GM12873 (cell line): ENCODE data around the gene TOPORS.

Experiments used
- TF ChIP-seq, protein P1 (sequence below): IDR thresholded peaks from 2 replicates; pipeline ENCODE4 v1.5.1; 2012; ENCODE audit warnings: low read depth, mild to moderate bottlenecking, moderate library complexity, low read length, control low read depth; ENCODE audit not compliant: insufficient read depth; ENCODE audit errors: missing control alignments

TOPORS gene

DNA sequence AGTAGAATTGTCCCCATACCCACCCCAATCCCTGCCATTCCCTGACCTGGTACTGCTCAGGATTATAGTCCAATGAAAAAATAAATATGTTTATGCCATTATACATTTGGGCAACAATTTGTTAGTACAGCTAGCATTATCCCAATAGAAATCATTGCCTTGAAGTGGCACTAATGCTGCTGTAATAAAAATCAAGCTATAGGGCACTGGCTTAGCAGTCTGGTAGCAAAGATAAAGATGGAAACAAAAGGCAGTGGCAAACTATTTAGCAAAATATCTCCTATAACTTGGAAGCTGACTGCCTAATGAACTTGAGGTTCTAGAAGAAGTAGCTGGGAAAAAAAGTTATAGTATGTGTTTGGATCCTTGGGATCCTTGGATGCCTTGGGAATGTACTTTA is 2.2 kb upstream of the TOPORS start:
- TF ChIP-seq, protein P1, sequence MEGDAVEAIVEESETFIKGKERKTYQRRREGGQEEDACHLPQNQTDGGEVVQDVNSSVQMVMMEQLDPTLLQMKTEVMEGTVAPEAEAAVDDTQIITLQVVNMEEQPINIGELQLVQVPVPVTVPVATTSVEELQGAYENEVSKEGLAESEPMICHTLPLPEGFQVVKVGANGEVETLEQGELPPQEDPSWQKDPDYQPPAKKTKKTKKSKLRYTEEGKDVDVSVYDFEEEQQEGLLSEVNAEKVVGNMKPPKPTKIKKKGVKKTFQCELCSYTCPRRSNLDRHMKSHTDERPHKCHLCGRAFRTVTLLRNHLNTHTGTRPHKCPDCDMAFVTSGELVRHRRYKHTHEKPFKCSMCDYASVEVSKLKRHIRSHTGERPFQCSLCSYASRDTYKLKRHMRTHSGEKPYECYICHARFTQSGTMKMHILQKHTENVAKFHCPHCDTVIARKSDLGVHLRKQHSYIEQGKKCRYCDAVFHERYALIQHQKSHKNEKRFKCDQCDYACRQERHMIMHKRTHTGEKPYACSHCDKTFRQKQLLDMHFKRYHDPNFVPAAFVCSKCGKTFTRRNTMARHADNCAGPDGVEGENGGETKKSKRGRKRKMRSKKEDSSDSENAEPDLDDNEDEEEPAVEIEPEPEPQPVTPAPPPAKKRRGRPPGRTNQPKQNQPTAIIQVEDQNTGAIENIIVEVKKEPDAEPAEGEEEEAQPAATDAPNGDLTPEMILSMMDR: no peak

DNA sequence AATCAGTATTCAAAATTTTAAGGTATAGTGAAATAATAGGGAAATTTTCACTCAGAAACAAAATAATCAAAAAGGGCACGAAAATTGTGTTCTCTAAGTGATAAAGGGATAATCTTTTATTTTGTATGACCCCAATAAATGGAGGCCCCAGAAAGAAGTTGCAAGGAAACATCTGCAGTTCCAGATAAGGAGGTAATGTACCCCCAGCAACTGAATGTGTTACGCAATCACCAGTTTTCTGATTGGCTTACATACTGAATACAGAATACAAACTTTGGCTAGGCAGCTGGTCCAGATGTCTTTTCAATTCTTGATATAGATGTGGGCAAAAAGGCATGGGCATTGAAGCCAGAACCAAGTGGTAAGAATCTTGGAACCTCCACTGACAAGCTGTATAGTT is 1.7 kb upstream of the TOPORS start:
- TF ChIP-seq, protein P1: no peak

DNA sequence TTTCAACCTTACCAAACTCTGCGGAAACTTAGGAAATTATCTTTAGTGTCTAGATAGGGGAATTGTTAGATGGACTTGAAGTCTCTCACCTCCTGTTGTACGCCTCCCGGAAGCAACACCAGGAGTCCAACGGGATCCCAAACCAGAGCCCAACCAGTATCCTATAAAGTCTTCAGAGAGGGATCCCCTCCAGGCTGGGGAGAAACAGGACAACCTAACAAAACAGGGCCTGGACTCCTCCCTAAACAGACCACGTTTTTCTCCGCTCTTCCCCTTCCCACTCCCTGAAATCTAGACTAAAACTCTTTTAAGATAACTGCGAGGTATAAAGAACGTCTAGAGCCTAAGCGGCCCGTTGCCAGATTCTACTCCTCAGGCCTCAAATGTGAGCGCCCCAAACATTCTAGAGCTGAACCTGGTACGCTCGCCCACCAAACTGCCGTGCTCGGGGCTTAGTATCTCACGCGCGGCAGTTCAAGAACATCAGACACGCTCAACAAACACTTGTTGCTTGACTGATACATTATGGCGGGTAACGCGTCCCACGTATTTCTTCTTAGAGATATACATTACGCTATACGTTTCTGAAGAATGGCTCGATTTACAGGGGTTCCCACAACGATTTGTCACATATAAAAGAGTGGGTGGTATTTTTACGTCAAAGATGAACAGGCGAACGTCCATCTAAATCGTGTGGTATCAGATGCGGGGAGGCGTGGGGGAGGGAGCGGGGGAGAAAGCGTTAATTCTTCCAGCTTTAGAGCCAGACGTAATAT is 922 bp downstream of the TOPORS start:
- TF ChIP-seq, protein P1: no peak

DNA sequence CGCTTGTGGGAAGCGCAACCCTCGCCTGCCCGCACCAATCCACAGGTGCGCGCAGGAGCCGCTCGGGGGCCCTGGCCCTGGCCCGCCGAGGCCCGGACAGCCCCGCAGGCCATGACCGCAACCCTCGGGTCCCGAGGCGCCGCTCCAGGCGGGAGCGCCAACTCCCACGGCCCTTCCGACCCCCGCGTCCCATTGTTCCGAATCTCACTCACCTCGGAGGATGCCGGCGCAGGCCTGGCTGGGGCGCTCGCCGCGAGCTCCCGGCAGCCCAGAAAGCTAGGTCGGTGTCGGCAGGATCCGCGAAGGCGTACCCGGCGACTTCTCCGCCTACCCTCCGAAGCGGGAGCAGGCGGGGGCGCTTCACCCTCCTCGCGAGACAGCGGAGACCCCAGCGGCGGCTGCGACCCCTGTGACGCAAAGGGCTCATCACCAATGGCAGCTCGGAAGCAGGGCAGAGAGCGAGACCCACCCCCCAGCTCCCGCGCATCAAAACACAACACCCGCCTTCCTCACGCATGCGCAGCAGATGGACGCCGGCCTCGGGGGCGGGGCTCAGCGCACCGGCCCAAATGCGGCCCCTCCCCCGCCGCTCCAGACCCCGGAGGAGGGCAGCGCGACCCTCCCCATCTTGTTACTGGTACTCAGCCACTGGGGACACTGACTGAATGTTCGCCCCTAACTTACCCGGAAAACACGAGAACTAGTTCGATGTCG is 1.7 kb downstream of the TOPORS start:
- TF ChIP-seq, protein P1: peak; percentile 17

DNA sequence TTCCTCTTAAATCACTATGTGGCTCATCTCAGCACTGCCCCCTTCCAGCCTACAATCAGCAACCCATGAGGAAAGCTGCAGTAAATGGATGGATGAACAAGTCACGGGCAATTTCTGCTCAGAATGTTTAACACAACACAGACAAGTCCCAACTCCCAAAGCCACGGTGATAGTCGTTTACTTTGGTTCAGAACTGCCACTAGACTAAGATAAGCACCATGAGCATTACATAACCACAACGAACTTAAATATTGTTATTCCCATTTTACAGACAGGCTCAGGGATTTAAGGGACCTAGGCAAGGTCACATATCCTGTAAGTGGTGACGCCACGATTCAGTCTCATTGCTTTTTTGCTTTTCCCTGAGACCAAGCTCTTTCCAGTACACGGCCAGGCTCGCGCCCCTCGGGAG is 2.2 kb downstream of the TOPORS start:
- TF ChIP-seq, protein P1: no peak

DNA sequence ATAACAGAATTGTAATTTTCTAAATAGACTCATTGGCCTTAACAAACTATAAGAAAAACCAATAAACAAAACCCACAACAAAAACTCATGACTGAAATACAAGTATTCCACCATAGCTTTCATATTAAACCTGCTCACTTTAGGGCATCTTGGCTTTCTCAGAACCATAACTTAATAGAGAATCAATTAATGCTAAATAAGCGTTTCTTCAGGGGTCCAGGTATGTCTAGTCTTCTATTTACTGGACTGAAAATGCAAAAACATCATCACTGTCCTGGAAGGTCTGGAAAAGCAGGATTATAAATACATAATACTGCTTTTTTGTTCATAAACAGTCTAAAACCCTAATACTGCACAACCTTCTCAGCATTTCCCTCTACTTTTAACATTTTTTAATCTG is 6.5 kb downstream of the TOPORS start:
- TF ChIP-seq, protein P1: no peak

DNA sequence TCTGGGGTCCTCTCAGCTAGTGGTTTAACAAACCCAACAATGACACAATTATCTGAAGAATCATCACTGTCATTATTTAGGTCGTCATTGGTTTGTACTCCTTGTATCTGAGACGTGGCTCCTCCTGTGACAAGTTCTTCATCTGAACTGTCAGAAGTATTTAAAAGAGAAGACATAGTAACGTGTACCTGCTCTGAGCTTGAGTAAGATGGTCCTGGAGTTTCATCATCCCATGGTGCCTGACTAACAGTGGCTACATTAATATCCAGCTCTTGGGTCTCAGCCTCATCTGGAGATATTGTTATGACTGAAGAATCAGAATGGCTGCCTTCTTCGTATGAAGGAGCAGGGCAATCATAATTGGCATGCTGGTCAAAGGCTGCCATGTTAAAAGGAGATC is 9.3 kb downstream of the TOPORS start:
- TF ChIP-seq, protein P1: no peak
